Measurements from ENCODE around the gene MFGE8.

Gene MFGE8

DNA sequence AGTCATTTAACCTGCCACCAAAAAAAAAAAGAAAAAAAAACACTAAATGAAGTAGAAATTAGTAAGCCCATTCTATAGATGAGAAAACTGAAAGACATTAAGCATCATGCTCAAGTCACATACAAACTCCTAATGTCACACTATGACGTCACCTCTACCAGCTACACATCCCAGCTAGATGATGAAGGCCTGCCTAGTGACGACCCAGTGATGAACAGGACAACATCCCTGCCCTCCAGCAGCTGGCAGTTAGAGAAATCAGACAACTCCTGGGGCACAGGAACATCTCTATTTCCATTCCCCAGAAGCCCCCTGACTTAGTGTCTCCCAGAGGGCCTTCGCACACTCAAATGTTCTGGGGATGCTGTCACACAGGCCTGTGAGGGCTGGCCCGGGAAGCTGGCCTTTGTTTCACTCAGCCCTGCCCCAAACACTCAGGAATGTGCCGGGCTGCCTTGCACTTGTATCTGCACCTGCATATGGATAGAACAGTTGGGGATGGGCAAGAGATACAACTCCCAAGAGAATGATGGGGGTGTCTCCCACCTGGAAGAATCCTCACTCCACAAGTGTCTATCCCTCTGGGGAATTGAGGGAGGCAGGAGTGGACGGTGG is 10.9 kb downstream of the MFGE8 start:
- TF ChIP-seq ESRRG (CRISPR knock-in tag; IDR thresholded peaks at IDR 0.05): no peak
- TF ChIP-seq PATZ1 (CRISPR knock-in tag; IDR thresholded peaks at IDR 0.05; ENCODE audit: borderline replicate concordance): no peak
- no peak for TF ChIP-seq RARB (CRISPR knock-in tag; IDR thresholded peaks at IDR 0.05)
- no peak for TF ChIP-seq TCF4 (CRISPR knock-in tag; IDR thresholded peaks at IDR 0.05; ENCODE audit: borderline replicate concordance)
- no peak for TF ChIP-seq SNAI2 (CRISPR knock-in tag; IDR thresholded peaks at IDR 0.05)
- TF ChIP-seq OSR1 (CRISPR knock-in tag; IDR thresholded peaks at IDR 0.05): no peak
- no peak for TF ChIP-seq ZNF565 (CRISPR knock-in tag; conservative IDR thresholded peaks at IDR 0.05; ENCODE audit: low read depth)
- TF ChIP-seq POU6F1 (CRISPR knock-in tag; IDR thresholded peaks at IDR 0.05; ENCODE audit: borderline replicate concordance, low read depth): no peak
- no peak for TF ChIP-seq ARNTL (CRISPR knock-in tag; IDR thresholded peaks at IDR 0.05; ENCODE audit: borderline replicate concordance, low read depth)
- TF ChIP-seq TOX (CRISPR knock-in tag; IDR thresholded peaks at IDR 0.05; ENCODE audit: borderline replicate concordance): no peak
- no peak for TF ChIP-seq ISL1 (CRISPR knock-in tag; IDR thresholded peaks at IDR 0.05)
- TF ChIP-seq, protein P1, sequence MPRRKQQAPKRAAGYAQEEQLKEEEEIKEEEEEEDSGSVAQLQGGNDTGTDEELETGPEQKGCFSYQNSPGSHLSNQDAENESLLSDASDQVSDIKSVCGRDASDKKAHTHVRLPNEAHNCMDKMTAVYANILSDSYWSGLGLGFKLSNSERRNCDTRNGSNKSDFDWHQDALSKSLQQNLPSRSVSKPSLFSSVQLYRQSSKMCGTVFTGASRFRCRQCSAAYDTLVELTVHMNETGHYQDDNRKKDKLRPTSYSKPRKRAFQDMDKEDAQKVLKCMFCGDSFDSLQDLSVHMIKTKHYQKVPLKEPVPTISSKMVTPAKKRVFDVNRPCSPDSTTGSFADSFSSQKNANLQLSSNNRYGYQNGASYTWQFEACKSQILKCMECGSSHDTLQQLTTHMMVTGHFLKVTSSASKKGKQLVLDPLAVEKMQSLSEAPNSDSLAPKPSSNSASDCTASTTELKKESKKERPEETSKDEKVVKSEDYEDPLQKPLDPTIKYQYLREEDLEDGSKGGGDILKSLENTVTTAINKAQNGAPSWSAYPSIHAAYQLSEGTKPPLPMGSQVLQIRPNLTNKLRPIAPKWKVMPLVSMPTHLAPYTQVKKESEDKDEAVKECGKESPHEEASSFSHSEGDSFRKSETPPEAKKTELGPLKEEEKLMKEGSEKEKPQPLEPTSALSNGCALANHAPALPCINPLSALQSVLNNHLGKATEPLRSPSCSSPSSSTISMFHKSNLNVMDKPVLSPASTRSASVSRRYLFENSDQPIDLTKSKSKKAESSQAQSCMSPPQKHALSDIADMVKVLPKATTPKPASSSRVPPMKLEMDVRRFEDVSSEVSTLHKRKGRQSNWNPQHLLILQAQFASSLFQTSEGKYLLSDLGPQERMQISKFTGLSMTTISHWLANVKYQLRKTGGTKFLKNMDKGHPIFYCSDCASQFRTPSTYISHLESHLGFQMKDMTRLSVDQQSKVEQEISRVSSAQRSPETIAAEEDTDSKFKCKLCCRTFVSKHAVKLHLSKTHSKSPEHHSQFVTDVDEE (CRISPR knock-in tag; IDR thresholded peaks at IDR 0.05): no peak
- no peak for TF ChIP-seq ZNF70 (CRISPR knock-in tag; IDR thresholded peaks at IDR 0.05)
- TF ChIP-seq GLIS3 (CRISPR knock-in tag; IDR thresholded peaks at IDR 0.05): no peak
- TF ChIP-seq, protein P2, sequence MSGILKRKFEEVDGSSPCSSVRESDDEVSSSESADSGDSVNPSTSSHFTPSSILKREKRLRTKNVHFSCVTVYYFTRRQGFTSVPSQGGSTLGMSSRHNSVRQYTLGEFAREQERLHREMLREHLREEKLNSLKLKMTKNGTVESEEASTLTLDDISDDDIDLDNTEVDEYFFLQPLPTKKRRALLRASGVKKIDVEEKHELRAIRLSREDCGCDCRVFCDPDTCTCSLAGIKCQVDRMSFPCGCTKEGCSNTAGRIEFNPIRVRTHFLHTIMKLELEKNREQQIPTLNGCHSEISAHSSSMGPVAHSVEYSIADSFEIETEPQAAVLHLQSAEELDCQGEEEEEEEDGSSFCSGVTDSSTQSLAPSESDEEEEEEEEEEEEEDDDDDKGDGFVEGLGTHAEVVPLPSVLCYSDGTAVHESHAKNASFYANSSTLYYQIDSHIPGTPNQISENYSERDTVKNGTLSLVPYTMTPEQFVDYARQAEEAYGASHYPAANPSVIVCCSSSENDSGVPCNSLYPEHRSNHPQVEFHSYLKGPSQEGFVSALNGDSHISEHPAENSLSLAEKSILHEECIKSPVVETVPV (CRISPR knock-in tag; IDR thresholded peaks at IDR 0.05): no peak
- no peak for TF ChIP-seq BACH2 (CRISPR knock-in tag; IDR thresholded peaks at IDR 0.05; ENCODE audit: borderline replicate concordance)
- TF ChIP-seq, protein P3, sequence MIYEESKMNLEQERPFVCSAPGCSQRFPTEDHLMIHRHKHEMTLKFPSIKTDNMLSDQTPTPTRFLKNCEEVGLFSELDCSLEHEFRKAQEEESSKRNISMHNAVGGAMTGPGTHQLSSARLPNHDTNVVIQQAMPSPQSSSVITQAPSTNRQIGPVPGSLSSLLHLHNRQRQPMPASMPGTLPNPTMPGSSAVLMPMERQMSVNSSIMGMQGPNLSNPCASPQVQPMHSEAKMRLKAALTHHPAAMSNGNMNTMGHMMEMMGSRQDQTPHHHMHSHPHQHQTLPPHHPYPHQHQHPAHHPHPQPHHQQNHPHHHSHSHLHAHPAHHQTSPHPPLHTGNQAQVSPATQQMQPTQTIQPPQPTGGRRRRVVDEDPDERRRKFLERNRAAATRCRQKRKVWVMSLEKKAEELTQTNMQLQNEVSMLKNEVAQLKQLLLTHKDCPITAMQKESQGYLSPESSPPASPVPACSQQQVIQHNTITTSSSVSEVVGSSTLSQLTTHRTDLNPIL (CRISPR knock-in tag; IDR thresholded peaks at IDR 0.05; ENCODE audit: low read depth): no peak
- TF ChIP-seq ZFP3 (CRISPR knock-in tag; IDR thresholded peaks at IDR 0.05): no peak
- no peak for TF ChIP-seq ZNF8 (CRISPR knock-in tag; IDR thresholded peaks at IDR 0.05)
- TF ChIP-seq CSDC2 (CRISPR knock-in tag; IDR thresholded peaks at IDR 0.05): no peak

DNA sequence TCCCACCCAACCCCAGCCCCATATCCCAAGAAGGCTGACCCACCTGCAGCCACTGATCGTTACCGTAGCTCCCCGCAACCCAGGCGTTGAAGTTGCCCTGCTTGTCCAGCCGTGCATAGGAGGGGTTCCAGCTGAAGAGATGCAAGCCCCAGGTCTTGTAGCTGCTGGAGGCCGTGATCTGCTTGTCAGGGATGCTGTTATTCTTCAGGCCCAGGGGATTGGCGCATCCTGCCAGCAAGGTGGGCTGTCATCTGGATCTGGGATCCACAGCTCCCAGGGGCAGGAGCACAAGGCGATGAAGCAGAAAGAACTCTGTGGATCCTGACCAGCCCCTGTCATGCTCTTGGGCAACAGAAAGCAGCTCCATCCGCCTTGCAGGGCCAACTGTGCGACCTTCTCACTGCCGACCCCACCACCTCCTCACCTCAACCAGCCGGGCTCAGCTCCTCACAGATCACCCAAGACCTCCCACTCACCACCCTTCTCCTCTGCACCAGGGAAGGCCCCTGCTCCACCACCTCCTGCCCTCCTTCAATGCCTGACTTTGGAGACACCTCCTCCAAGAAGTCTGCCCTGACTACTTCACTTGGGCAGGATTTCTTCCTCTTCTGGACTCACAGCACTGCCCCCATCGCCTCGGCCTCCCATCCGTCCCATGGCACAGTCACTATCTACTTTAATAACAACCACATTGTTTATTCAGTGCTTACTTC is 11.5 kb downstream of the MFGE8 start:
- TF ChIP-seq TCF4 (CRISPR knock-in tag; IDR thresholded peaks at IDR 0.05; ENCODE audit: borderline replicate concordance) (no peak), RARB (CRISPR knock-in tag; IDR thresholded peaks at IDR 0.05) (no peak)
- no peak for ATAC-seq

More for the DNA sequence above, 10.9 kb downstream of the MFGE8 start:
- ATAC-seq: no peak

- TF ChIP-seq ZFP3 (CRISPR knock-in tag; IDR thresholded peaks at IDR 0.05) (no peak), SNAI2 (CRISPR knock-in tag; IDR thresholded peaks at IDR 0.05) (no peak), ISL1 (CRISPR knock-in tag; IDR thresholded peaks at IDR 0.05) (no peak), ZNF565 (CRISPR knock-in tag; conservative IDR thresholded peaks at IDR 0.05; ENCODE audit: low read depth) (no peak), ESRRG (CRISPR knock-in tag; IDR thresholded peaks at IDR 0.05) (no peak), TCF4 (CRISPR knock-in tag; IDR thresholded peaks at IDR 0.05; ENCODE audit: borderline replicate concordance) (no peak), ZNF8 (CRISPR knock-in tag; IDR thresholded peaks at IDR 0.05) (no peak), POU6F1 (CRISPR knock-in tag; IDR thresholded peaks at IDR 0.05; ENCODE audit: borderline replicate concordance, low read depth) (no peak), OSR1 (CRISPR knock-in tag; IDR thresholded peaks at IDR 0.05) (no peak)
- TF ChIP-seq, protein P1 (CRISPR knock-in tag; IDR thresholded peaks at IDR 0.05): no peak
- ATAC-seq: no peak
Measured at GRCh38 chr15:88900982-88901418, 12.2 kb downstream of the MFGE8 start.

All from SK-N-SH treated with all-trans-retinoic acid at 6 μM for 48 hours (cell line).